Endodermal cell (in vitro differentiated cells): Measurements from ENCODE around the gene HOGA1. TPM values are rescaled to one million over a fixed set of nuclear protein-coding genes. Genes with fewer than 3 reads are reported as not detected.

ENCODE experiments used
- DNase-seq: peaks from one replicate; pipeline ENCODE4 v3.0.0-alpha.2; 2017
- H3K27ac ChIP-seq: 2 replicates; pipeline ENCODE4 v1.5.1; 2013; ENCODE audit warnings: mild to moderate bottlenecking, low read depth, low read length, moderate library complexity
- H3K27me3 ChIP-seq: 2 replicates; pipeline ENCODE4 v1.6.1; 2013; ENCODE audit warnings: mild to moderate bottlenecking, low read length, moderate library complexity; ENCODE audit not compliant: insufficient read depth, control insufficient read depth, poor library complexity, severe bottlenecking
- H3K36me3 ChIP-seq: 2 replicates; pipeline ENCODE4 v1.7.0; 2013; ENCODE audit warnings: mild to moderate bottlenecking, low read length, moderate library complexity; ENCODE audit not compliant: control insufficient read depth, insufficient read depth
- H3K4me1 ChIP-seq: one replicate; pipeline ENCODE4 v1.7.0; 2013; ENCODE audit warnings: low read length; ENCODE audit not compliant: control insufficient read depth, insufficient read depth
- H3K4me3 ChIP-seq: 2 replicates; pipeline ENCODE4 v1.5.1; 2013; ENCODE audit warnings: mild to moderate bottlenecking, low read length, moderate library complexity
- H3K9ac ChIP-seq: 2 replicates; pipeline ENCODE4 v1.6.1; 2013; ENCODE audit warnings: mild to moderate bottlenecking, low read length, moderate library complexity; ENCODE audit not compliant: poor library complexity, severe bottlenecking; ENCODE audit errors: extremely low read depth
- H3K9me3 ChIP-seq: 2 replicates; pipeline ENCODE4 v1.6.1; 2013; ENCODE audit warnings: mild to moderate bottlenecking, low read length, moderate library complexity; ENCODE audit not compliant: control insufficient read depth
- H3K27ac Mint-ChIP-seq: 2 replicates; pipeline ENCODE4 v1.8.0; 2020; ENCODE audit warnings: mixed read lengths
- H3K27me3 Mint-ChIP-seq: 2 replicates; pipeline ENCODE4 v1.8.0; 2021; ENCODE audit warnings: mild to moderate bottlenecking, mixed read lengths; ENCODE audit not compliant: insufficient read depth
- H3K36me3 Mint-ChIP-seq: 2 replicates; pipeline ENCODE4 v1.8.0; 2020; ENCODE audit warnings: low read depth, mixed read lengths
- H3K4me1 Mint-ChIP-seq: 2 replicates; pipeline ENCODE4 v1.8.0; 2020; ENCODE audit warnings: mixed read lengths
- H3K4me3 Mint-ChIP-seq: 2 replicates; pipeline ENCODE4 v1.8.0; 2020; ENCODE audit warnings: mild to moderate bottlenecking, moderate library complexity, mixed read lengths
- H3K9me3 Mint-ChIP-seq: 2 replicates; pipeline ENCODE4 v1.8.0; 2020; ENCODE audit warnings: mild to moderate bottlenecking, mixed read lengths
- CTCF ChIP-seq: fragments of 200-600 bp; sonication (generic); conservative IDR thresholded peaks from 2 replicates; pipeline ENCODE4 v1.5.0; 2021; ENCODE audit warnings: antibody characterized with exemption, mild to moderate bottlenecking
- WGBS, 2 experiments: methylation state at CpG; one replicate each; pipeline versions ENCODE4 v1.1.5 to v1.1.7; 2013; ENCODE audit warnings: missing lambda C conversion rate in 2 of 2, mixed read lengths in 1 of 2; ENCODE audit not compliant: insufficient coverage in 1 of 2, insufficient read length in 1 of 2; 5-methylcytosine and 5-hydroxymethylcytosine counted together
- total RNA-seq, 2 donors: library from RNA; stranded (reverse); fragmentation: NEBNext Ultra II Directional in 1 of 2; extraction: Animal tissue kit (Norgen Biotek cat#: 25700) in 1 of 2; gene quantifications; 2 replicates in 1 of 2; 3 replicates in 1 of 2; pipeline ENCODE4 v1.2.1, GENCODE V29; 2021

Gene HOGA1
- total RNA-seq, 2 donors from 2014 or later: 0.15 to 1.7 TPM

GRCh38 chr10:97650726-97651125 lies 66.5 kb downstream of the HOGA1 start:
- no peak overlapping the region for H3K4me3 ChIP-seq
- Mint-ChIP-seq H3K9me3 (no peaks in the 10 kb centered on the region), H3K27me3 (no peaks in the 10 kb centered on the region), H3K4me3 (no peak overlapping the region), H3K27ac (no peak overlapping the region), H3K36me3 (peaks cover 39% of the 10 kb centered on the region), H3K4me1 (peaks cover 7% of the 10 kb centered on the region)
- H3K9me3 ChIP-seq: no peaks in the 10 kb centered on the region
- no peaks in the 10 kb centered on the region for H3K27me3 ChIP-seq
- no peak for DNase-seq
- H3K36me3 ChIP-seq: peaks cover 70% of the 10 kb centered on the region
- no peak overlapping the region for H3K9ac ChIP-seq
- TF ChIP-seq CTCF: no peak
- H3K4me1 ChIP-seq: no peaks in the 10 kb centered on the region
- no peak overlapping the region for H3K27ac ChIP-seq
- WGBS, 2 experiments: 93 to 100% methylated on average over 2 to 3 of the region's 3 CpGs

- H3K27me3 Mint-ChIP-seq: no peaks in the 10 kb centered on the region
- no peak for TF ChIP-seq CTCF
- Histone ChIP-seq H3K9ac (no peak overlapping the region), H3K4me3 (no peak overlapping the region), H3K9me3 (no peaks in the 10 kb centered on the region), H3K36me3 (peaks cover 73% of the 10 kb centered on the region), H3K4me1 (no peaks in the 10 kb centered on the region), H3K27ac (no peak overlapping the region), H3K27me3 (no peaks in the 10 kb centered on the region)
- 93 to 98% methylated on average over 2 of the region's 3 CpGs for WGBS, 2 experiments
- no peak overlapping the region for H3K27ac Mint-ChIP-seq
- H3K9me3 Mint-ChIP-seq: no peaks in the 10 kb centered on the region
- H3K4me1 Mint-ChIP-seq: peaks cover 7% of the 10 kb centered on the region
- H3K4me3 Mint-ChIP-seq: no peak overlapping the region
- no peak for DNase-seq
- peaks cover 46% of the 10 kb centered on the region for H3K36me3 Mint-ChIP-seq
Measured at GRCh38 chr10:97651773-97652172, 67.6 kb downstream of the HOGA1 start.

GRCh38 chr10:97656777-97657176 lies 72.6 kb downstream of the HOGA1 start:
- Mint-ChIP-seq H3K9me3 (no peaks in the 10 kb centered on the region), H3K36me3 (peaks cover 74% of the 10 kb centered on the region), H3K27me3 (no peaks in the 10 kb centered on the region), H3K4me1 (no peaks in the 10 kb centered on the region), H3K4me3 (no peak overlapping the region), H3K27ac (no peak overlapping the region)
- H3K27ac ChIP-seq: no peak overlapping the region
- no peak overlapping the region for H3K4me3 ChIP-seq
- H3K36me3 ChIP-seq: peaks cover 77% of the 10 kb centered on the region
- no peak overlapping the region for H3K9ac ChIP-seq
- no peaks in the 10 kb centered on the region for H3K27me3 ChIP-seq
- no peaks in the 10 kb centered on the region for H3K4me1 ChIP-seq
- DNase-seq: no peak
- H3K9me3 ChIP-seq: no peaks in the 10 kb centered on the region
- WGBS, 2 experiments: 98% methylated on average over 4 to 5 of the region's 5 CpGs
- TF ChIP-seq CTCF: no peak
